ENCODE data around the gene ZNF350.
"Not testable (repeated sequence)": the region's sequence is repeated elsewhere in the genome, so short reads cannot be mapped to it uniquely, and the experiment has no call there.

Gene ZNF350

GRCh38 chr19:51986309-51987291, at the start of gene ZNF350:
TSS of gene ZNF350 (minus strand) at chr19:51986840. CDS start at chr19:51974360, 12,480 bp downstream.
- peak; percentile 97 for DNase-seq

- peak; percentile 10 for DNase-seq
Observed at GRCh38 chr19:52034051-52034728, 47.5 kb upstream of the ZNF350 start.

- no peak for DNase-seq
Observed at GRCh38 chr19:52028780-52029123, 42.1 kb upstream of the ZNF350 start.

GRCh38 chr19:52028027-52028779, 41.6 kb upstream of the ZNF350 start, which contains the start of gene ZNF614:
TSS of gene ZNF614 (minus strand) at chr19:52028379. CDS start at chr19:52025745, 2,634 bp downstream.
- peak; percentile 93 for DNase-seq

GRCh38 chr19:52026255-52026990, 39.8 kb upstream of the ZNF350 start:
- DNase-seq = not testable (repeated sequence)

GRCh38 chr19:52024478-52024877, 37.8 kb upstream of the ZNF350 start:
- DNase-seq = not testable (repeated sequence)

GRCh38 chr19:52022193-52022592, 35.6 kb upstream of the ZNF350 start:
- no peak for DNase-seq

- no peak for DNase-seq
Observed at GRCh38 chr19:52020506-52020905, 33.9 kb upstream of the ZNF350 start.

GRCh38 chr19:52010674-52011073, 24.0 kb upstream of the ZNF350 start:
- no peak for DNase-seq

GRCh38 chr19:52007806-52008557, 21.3 kb upstream of the ZNF350 start, which contains the start of gene ZNF615:
TSS of gene ZNF615 (minus strand) at chr19:52008211. CDS start at chr19:52003711, 4,500 bp downstream.
- DNase-seq = peak; percentile 94

- DNase-seq = no peak
Observed at GRCh38 chr19:52007451-52007805, 20.8 kb upstream of the ZNF350 start.

GRCh38 chr19:51994048-51994644, 7.5 kb upstream of the ZNF350 start:
- DNase-seq = no peak

GRCh38 chr19:51993422-51993821, 6.8 kb upstream of the ZNF350 start:
- DNase-seq = no peak

GRCh38 chr19:51983361-51983760, 3.3 kb downstream of the ZNF350 start:
- no peak for DNase-seq

GRCh38 chr19:51980926-51981325, 5.7 kb downstream of the ZNF350 start:
- not testable (repeated sequence) for DNase-seq

GRCh38 chr19:51980116-51980736, 6.4 kb downstream of the ZNF350 start:
- peak; percentile 45 for DNase-seq

GRCh38 chr19:51978882-51979281, 7.8 kb downstream of the ZNF350 start:
- no peak for DNase-seq

- no peak for DNase-seq
Observed at GRCh38 chr19:51977346-51977745, 9.3 kb downstream of the ZNF350 start.

GRCh38 chr19:51976852-51977251, 9.8 kb downstream of the ZNF350 start:
- no peak for DNase-seq

- DNase-seq = not testable (repeated sequence)
Observed at GRCh38 chr19:51975787-51976186, 10.9 kb downstream of the ZNF350 start.

GRCh38 chr19:51971624-51972023, 15.0 kb downstream of the ZNF350 start:
- DNase-seq = peak; percentile 42

All from hematopoietic multipotent progenitor cell treated with erythropoietin and hydrocortisone succinate and interleukin-3 and kit ligand, for 4 days (in vitro differentiated cells).